K562 (cell line): ENCODE measurements around the gene RNASEH2A. TPM values are rescaled to one million over a fixed set of nuclear protein-coding genes. Genes with fewer than 3 reads are reported as not detected.

Source experiments
- CC2D1A ChIP-seq: fragments of 450-650 bp; IDR thresholded peaks from 2 replicates; pipeline ENCODE4 v1.6.1; 2017; ENCODE audit warnings: mild to moderate bottlenecking
- COPS2 ChIP-seq: fragments of 450-650 bp; conservative IDR thresholded peaks from 2 replicates; pipeline ENCODE4 v1.6.1; 2016; ENCODE audit warnings: mild to moderate bottlenecking, moderate library complexity
- DACH1 ChIP-seq: fragments of 450-650 bp; IDR thresholded peaks from 2 replicates; pipeline ENCODE4 v1.6.1; 2018; ENCODE audit not compliant: partially characterized antibody
- DPF2 ChIP-seq: fragments of 450-650 bp; IDR thresholded peaks from 2 replicates; pipeline ENCODE4 v1.6.1; 2016
- HSF4 ChIP-seq: fragments of 250-450 bp; sonication (Bioruptor Pico); IDR thresholded peaks from 2 replicates; pipeline ENCODE4 v2.1.2; 2022; ENCODE audit warnings: mild to moderate bottlenecking, moderate library complexity, borderline replicate concordance
- MAZ ChIP-seq, 2 experiments: fragments of 450-650 bp in 1 of 2; sonication (generic) in 1 of 2; formaldehyde crosslinking; IDR thresholded peaks in 1 of 2; conservative IDR thresholded peaks in 1 of 2; 2 replicates each; pipeline versions ENCODE4 v1.4.0 to v1.5.0; 2020; ENCODE audit warnings: mild to moderate bottlenecking in 1 of 2, missing genetic modification reagents in 1 of 2
- NR2C2 ChIP-seq, 2 experiments: fragments of 200-800 bp in 1 of 2; sonication (Bioruptor generic) in 1 of 2; sonication (generic) in 1 of 2; formaldehyde crosslinking in 1 of 2; IDR thresholded peaks; 2 replicates each; pipeline versions ENCODE4 v1.6.1 to v1.8.0; 2016 to 2022; ENCODE audit warnings: mild to moderate bottlenecking in 1 of 2, missing compliant biosample characterization in 1 of 2, missing genetic modification characterization in 1 of 2, missing genetic modification reagents in 1 of 2
- POLR2AphosphoS2 ChIP-seq: IDR thresholded peaks from 2 replicates; pipeline ENCODE4 v1.6.1; 2012; ENCODE audit warnings: low read length, improper control_type of control experiment
- POLR3A ChIP-seq: IDR thresholded peaks from 2 replicates; pipeline ENCODE4 v1.6.1; 2011; ENCODE audit warnings: borderline replicate concordance, mild to moderate bottlenecking, moderate library complexity; ENCODE audit not compliant: insufficient read length, insufficient read depth; ENCODE audit errors: extremely low read depth
- RBFOX2 ChIP-seq: fragments of 200-400 bp; formaldehyde crosslinking; IDR thresholded peaks from 2 replicates; pipeline ENCODE4 v1.6.1; 2017; ENCODE audit warnings: low read depth, mild to moderate bottlenecking, low read length, moderate library complexity
- RBM14 ChIP-seq: fragments of 200-400 bp; formaldehyde crosslinking; IDR thresholded peaks from 2 replicates; pipeline ENCODE4 v1.6.1; 2018; ENCODE audit warnings: low read depth, mild to moderate bottlenecking, low read length, moderate library complexity, borderline replicate concordance; ENCODE audit not compliant: insufficient read depth
- TGIF2 ChIP-seq: sonication (generic); formaldehyde crosslinking; IDR thresholded peaks from 2 replicates; pipeline ENCODE4 v1.8.1; 2022; ENCODE audit warnings: mild to moderate bottlenecking, missing genetic modification reagents, moderate library complexity
- TSC22D4 ChIP-seq: fragments of 450-650 bp; IDR thresholded peaks from 2 replicates; pipeline ENCODE4 v1.6.1; 2016; ENCODE audit warnings: missing genetic modification characterization, missing biosample characterization, control low read depth
- ZFP36 ChIP-seq: fragments of 150-350 bp; IDR thresholded peaks from 2 replicates; pipeline ENCODE4 v1.6.1; 2018; ENCODE audit warnings: low read length, low read depth; ENCODE audit not compliant: partially characterized antibody
- ZNF584 ChIP-seq: fragments of 200-800 bp; sonication (Bioruptor generic); IDR thresholded peaks from 2 replicates; pipeline ENCODE4 v1.6.1; 2016; ENCODE audit warnings: low read depth, mild to moderate bottlenecking, missing genetic modification characterization, missing compliant biosample characterization
- polyA plus RNA-seq, 8 experiments: library from polyadenylated mRNA; depleted of rRNA in 4 of 8; stranded (reverse) in 5 of 8; unstranded in 3 of 8; fragments of >200 nt; fragmentation: Nextera tagmentation in 2 of 8; fragmentation: Illumina TruSeq in 1 of 8; extraction: Ambion mirVana in 2 of 8; extraction: Trizol in 1 of 8; gene quantifications; 2 replicates each; pipeline versions ENCODE4 v1.2.1 to v1.2.3, GENCODE V29; 2011 to 2014; ENCODE audit warnings: inconsistent platforms in 1 of 8, missing spikeins in 1 of 8
- total RNA-seq, 7 experiments: library from RNA; depleted of rRNA in 6 of 7; stranded (reverse); fragments of >200 nt in 6 of 7; fragmentation: Illumina TruSeq in 2 of 7; extraction: Trizol in 2 of 7; gene quantifications; 2 replicates each; pipeline versions ENCODE4 v1.2.1 to v1.2.3, GENCODE V29; 2011 to 2021; ENCODE audit warnings: low replicate concordance in 1 of 7
- TF ChIP-seq, protein P1 (sequence below): fragments of 450-650 bp; IDR thresholded peaks from 2 replicates; pipeline ENCODE4 v1.7.1; 2018; ENCODE audit warnings: mild to moderate bottlenecking, low read depth; ENCODE audit not compliant: partially characterized antibody
- TF ChIP-seq, protein P2 (sequence below): fragments of 200-400 bp; formaldehyde crosslinking; IDR thresholded peaks from 2 replicates; pipeline ENCODE4 v1.6.1; 2017; ENCODE audit warnings: mild to moderate bottlenecking, low read depth, low read length, moderate library complexity
- TF ChIP-seq, protein P3 (sequence below): sonication (generic); formaldehyde crosslinking; IDR thresholded peaks from 2 replicates; pipeline ENCODE4 v1.5.0; 2020; ENCODE audit warnings: missing genetic modification reagents
- TF ChIP-seq, protein P4 (sequence below): sonication (generic); formaldehyde crosslinking; IDR thresholded peaks from 2 replicates; pipeline ENCODE4 v1.8.0; 2022; ENCODE audit warnings: mild to moderate bottlenecking, low read depth, missing genetic modification reagents

The RNASEH2A gene
- total and polyA plus RNA-seq, 9 of the 15 experiments (the other 6 are each of a cell fraction or from before 2014, with no cell fraction given): 22.3 to 78.0 (median 61.7) TPM

DNA sequence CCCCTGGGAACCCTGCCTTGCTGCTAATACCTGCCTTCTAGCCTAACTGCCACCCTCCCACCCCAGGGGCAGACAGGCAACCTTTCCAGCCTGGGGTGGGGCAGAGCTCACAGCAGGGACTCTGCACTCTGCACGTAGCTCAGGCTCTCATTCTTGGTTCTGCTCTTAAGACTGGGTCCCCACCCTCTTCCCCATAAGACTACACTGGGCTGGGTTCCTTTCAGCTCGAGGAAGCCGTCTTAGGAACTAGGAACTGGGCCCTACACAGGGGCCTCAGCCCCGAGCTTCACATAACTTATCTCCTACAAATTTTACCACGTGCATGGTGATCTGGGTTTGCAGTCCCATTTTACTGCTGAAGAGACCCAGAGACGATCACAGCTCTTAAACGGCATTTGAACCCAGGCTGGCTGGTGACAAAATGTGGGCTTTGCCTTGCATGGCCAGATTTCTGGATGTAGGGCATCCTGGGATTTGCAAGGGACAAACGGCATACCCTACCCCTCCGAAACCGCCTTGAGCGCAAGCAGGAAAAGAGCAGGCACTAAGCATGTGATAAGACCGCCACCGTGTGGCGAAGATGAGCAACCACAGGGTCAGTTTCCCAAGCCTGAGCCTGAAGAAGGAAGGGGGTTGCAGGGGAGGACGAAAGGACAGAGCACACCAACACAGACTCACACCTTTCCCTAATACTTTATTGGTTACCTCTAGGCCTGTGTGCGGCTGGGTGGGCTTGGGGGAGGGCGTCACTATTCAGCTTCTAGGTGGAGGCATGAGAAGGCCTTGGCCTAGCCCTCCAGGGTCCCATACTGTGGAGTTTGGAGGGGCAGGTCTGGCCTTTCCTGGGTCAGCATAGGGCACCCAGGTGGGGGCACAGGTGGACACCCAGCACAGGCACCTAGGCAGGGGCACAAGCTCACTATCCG lies 10.0 kb upstream of the RNASEH2A start (continued):
- TF ChIP-seq ZFP36 (no peak), TSC22D4 (tag) (no peak), HSF4 (CRISPR knock-in tag) (no peak), CC2D1A (peak; percentile 85), ZNF584 (CRISPR knock-in tag) (no peak), TGIF2 (CRISPR knock-in tag) (no peak), POLR2AphosphoS2 (peak; percentile 88), POLR3A (no peak), DACH1 (no peak), DPF2 (no peak), RBM14 (no peak), COPS2 (no peak), RBFOX2 (no peak; the same call in none of the 2 replicates), MAZ (CRISPR knock-in tag; conservative IDR thresholded peaks at IDR 0.05 in 1 of 2, IDR thresholded peaks at IDR 0.05 in 1 of 2) (peak; percentile 65 to 74; a peak in 3 of 4 replicates), NR2C2 (CRISPR knock-in tag; IDR thresholded peaks at IDR 0.05) (no peak), NR2C2 (tag; IDR thresholded peaks at IDR 0.05) (no peak)
- TF ChIP-seq, protein P1, sequence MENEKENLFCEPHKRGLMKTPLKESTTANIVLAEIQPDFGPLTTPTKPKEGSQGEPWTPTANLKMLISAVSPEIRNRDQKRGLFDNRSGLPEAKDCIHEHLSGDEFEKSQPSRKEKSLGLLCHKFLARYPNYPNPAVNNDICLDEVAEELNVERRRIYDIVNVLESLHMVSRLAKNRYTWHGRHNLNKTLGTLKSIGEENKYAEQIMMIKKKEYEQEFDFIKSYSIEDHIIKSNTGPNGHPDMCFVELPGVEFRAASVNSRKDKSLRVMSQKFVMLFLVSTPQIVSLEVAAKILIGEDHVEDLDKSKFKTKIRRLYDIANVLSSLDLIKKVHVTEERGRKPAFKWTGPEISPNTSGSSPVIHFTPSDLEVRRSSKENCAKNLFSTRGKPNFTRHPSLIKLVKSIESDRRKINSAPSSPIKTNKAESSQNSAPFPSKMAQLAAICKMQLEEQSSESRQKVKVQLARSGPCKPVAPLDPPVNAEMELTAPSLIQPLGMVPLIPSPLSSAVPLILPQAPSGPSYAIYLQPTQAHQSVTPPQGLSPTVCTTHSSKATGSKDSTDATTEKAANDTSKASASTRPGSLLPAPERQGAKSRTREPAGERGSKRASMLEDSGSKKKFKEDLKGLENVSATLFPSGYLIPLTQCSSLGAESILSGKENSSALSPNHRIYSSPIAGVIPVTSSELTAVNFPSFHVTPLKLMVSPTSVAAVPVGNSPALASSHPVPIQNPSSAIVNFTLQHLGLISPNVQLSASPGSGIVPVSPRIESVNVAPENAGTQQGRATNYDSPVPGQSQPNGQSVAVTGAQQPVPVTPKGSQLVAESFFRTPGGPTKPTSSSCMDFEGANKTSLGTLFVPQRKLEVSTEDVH: peak; percentile 67
- TF ChIP-seq, protein P2, sequence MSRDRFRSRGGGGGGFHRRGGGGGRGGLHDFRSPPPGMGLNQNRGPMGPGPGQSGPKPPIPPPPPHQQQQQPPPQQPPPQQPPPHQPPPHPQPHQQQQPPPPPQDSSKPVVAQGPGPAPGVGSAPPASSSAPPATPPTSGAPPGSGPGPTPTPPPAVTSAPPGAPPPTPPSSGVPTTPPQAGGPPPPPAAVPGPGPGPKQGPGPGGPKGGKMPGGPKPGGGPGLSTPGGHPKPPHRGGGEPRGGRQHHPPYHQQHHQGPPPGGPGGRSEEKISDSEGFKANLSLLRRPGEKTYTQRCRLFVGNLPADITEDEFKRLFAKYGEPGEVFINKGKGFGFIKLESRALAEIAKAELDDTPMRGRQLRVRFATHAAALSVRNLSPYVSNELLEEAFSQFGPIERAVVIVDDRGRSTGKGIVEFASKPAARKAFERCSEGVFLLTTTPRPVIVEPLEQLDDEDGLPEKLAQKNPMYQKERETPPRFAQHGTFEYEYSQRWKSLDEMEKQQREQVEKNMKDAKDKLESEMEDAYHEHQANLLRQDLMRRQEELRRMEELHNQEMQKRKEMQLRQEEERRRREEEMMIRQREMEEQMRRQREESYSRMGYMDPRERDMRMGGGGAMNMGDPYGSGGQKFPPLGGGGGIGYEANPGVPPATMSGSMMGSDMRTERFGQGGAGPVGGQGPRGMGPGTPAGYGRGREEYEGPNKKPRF: no peak
- TF ChIP-seq, protein P3, sequence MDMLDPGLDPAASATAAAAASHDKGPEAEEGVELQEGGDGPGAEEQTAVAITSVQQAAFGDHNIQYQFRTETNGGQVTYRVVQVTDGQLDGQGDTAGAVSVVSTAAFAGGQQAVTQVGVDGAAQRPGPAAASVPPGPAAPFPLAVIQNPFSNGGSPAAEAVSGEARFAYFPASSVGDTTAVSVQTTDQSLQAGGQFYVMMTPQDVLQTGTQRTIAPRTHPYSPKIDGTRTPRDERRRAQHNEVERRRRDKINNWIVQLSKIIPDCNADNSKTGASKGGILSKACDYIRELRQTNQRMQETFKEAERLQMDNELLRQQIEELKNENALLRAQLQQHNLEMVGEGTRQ: no peak
- TF ChIP-seq, protein P4, sequence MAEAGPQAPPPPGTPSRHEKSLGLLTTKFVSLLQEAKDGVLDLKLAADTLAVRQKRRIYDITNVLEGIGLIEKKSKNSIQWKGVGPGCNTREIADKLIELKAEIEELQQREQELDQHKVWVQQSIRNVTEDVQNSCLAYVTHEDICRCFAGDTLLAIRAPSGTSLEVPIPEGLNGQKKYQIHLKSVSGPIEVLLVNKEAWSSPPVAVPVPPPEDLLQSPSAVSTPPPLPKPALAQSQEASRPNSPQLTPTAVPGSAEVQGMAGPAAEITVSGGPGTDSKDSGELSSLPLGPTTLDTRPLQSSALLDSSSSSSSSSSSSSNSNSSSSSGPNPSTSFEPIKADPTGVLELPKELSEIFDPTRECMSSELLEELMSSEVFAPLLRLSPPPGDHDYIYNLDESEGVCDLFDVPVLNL (CRISPR knock-in tag): no peak
